ENCODE measurements around the gene BAG2. TPM values are rescaled to one million over a fixed set of nuclear protein-coding genes. Genes with fewer than 3 reads are reported as not detected.

Gene BAG2
- total and polyA plus RNA-seq, 2 of the 13 experiments (the other 11 are each of a cell fraction or from before 2014, with no cell fraction given): 5.7 to 15.1 TPM

DNA sequence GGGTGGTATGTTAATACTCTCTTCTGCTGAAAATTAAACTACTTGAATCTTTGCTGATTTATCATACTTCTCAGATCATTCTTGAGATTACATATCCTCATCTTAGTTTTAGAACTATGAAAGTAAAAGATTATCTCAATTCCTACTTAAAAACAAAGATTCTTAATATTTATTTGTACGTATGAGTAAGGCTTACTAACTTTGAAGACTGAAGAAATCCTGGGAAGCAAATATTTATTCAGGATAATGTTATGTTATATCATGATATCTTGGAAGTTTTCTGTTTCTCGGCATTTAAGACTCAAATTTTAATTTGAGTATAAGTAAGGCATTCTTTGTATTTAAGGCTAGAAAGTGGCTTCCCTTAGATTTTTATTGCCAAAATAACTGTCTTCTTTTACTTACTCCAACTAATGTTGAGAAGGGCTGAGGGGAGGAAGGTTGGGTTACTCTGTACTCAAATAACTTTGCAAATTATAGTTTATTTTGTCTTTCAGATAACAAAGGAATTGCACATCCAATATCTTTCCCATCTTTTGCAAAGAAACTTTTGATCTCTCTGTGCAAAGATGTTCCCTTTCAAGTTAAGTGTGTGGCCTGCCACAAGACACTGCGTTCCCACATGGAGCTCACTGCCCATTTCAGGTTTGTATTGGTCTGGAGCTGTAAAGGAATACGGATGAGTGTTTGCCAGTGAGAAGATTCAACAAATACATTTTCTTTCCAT lies 30.5 kb upstream of the BAG2 start (continued):
- TF ChIP-seq, protein P1, sequence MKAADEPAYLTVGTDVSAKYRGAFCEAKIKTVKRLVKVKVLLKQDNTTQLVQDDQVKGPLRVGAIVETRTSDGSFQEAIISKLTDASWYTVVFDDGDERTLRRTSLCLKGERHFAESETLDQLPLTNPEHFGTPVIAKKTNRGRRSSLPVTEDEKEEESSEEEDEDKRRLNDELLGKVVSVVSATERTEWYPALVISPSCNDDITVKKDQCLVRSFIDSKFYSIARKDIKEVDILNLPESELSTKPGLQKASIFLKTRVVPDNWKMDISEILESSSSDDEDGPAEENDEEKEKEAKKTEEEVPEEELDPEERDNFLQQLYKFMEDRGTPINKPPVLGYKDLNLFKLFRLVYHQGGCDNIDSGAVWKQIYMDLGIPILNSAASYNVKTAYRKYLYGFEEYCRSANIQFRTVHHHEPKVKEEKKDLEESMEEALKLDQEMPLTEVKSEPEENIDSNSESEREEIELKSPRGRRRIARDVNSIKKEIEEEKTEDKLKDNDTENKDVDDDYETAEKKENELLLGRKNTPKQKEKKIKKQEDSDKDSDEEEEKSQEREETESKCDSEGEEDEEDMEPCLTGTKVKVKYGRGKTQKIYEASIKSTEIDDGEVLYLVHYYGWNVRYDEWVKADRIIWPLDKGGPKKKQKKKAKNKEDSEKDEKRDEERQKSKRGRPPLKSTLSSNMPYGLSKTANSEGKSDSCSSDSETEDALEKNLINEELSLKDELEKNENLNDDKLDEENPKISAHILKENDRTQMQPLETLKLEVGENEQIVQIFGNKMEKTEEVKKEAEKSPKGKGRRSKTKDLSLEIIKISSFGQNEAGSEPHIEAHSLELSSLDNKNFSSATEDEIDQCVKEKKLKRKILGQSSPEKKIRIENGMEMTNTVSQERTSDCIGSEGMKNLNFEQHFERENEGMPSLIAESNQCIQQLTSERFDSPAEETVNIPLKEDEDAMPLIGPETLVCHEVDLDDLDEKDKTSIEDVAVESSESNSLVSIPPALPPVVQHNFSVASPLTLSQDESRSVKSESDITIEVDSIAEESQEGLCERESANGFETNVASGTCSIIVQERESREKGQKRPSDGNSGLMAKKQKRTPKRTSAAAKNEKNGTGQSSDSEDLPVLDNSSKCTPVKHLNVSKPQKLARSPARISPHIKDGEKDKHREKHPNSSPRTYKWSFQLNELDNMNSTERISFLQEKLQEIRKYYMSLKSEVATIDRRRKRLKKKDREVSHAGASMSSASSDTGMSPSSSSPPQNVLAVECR (CRISPR knock-in tag; IDR thresholded peaks at IDR 0.05; ENCODE audit: borderline replicate concordance): no peak
- TF ChIP-seq, protein P2, sequence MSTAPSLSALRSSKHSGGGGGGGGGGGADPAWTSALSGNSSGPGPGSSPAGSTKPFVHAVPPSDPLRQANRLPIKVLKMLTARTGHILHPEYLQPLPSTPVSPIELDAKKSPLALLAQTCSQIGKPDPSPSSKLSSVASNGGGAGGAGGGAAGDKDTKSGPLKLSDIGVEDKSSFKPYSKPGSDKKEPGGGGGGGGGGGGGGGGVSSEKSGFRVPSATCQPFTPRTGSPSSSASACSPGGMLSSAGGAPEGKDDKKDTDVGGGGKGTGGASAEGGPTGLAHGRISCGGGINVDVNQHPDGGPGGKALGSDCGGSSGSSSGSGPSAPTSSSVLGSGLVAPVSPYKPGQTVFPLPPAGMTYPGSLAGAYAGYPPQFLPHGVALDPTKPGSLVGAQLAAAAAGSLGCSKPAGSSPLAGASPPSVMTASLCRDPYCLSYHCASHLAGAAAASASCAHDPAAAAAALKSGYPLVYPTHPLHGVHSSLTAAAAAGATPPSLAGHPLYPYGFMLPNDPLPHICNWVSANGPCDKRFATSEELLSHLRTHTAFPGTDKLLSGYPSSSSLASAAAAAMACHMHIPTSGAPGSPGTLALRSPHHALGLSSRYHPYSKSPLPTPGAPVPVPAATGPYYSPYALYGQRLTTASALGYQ (CRISPR knock-in tag; IDR thresholded peaks at IDR 0.05): no peak
- TF ChIP-seq TBX2 (CRISPR knock-in tag; IDR thresholded peaks at IDR 0.05; ENCODE audit: borderline replicate concordance): no peak
- TF ChIP-seq, protein P3, sequence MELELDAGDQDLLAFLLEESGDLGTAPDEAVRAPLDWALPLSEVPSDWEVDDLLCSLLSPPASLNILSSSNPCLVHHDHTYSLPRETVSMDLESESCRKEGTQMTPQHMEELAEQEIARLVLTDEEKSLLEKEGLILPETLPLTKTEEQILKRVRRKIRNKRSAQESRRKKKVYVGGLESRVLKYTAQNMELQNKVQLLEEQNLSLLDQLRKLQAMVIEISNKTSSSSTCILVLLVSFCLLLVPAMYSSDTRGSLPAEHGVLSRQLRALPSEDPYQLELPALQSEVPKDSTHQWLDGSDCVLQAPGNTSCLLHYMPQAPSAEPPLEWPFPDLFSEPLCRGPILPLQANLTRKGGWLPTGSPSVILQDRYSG (CRISPR knock-in tag; IDR thresholded peaks at IDR 0.05): no peak
- TF ChIP-seq PLRG1 (conservative IDR thresholded peaks at IDR 0.05): no peak
- TF ChIP-seq SCMH1 (CRISPR knock-in tag; IDR thresholded peaks at IDR 0.05; ENCODE audit: borderline replicate concordance): no peak
- TF ChIP-seq ARID2 (CRISPR knock-in tag; IDR thresholded peaks at IDR 0.05; ENCODE audit: borderline replicate concordance): no peak
- no peak for TF ChIP-seq ISX (CRISPR knock-in tag; conservative IDR thresholded peaks at IDR 0.05)
- TF ChIP-seq ZNF776 (CRISPR knock-in tag; IDR thresholded peaks at IDR 0.05): no peak
- no peak for TF ChIP-seq ZNF160 (CRISPR knock-in tag; IDR thresholded peaks at IDR 0.05)
- TF ChIP-seq ZNF550 (CRISPR knock-in tag; IDR thresholded peaks at IDR 0.05; ENCODE audit: borderline replicate concordance): no peak
- TF ChIP-seq ZNF543 (CRISPR knock-in tag; IDR thresholded peaks at IDR 0.05): no peak
- TF ChIP-seq, protein P4, sequence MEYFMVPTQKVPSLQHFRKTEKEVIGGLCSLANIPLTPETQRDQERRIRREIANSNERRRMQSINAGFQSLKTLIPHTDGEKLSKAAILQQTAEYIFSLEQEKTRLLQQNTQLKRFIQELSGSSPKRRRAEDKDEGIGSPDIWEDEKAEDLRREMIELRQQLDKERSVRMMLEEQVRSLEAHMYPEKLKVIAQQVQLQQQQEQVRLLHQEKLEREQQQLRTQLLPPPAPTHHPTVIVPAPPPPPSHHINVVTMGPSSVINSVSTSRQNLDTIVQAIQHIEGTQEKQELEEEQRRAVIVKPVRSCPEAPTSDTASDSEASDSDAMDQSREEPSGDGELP (IDR thresholded peaks at IDR 0.05; ENCODE audit: borderline replicate concordance, low read depth): no peak
- no peak for TF ChIP-seq ZKSCAN8 (CRISPR knock-in tag; IDR thresholded peaks at IDR 0.05; ENCODE audit: borderline replicate concordance)
- no peak for TF ChIP-seq ZNF841 (CRISPR knock-in tag; IDR thresholded peaks at IDR 0.05; ENCODE audit: borderline replicate concordance)
- no peak for TF ChIP-seq ZFX (CRISPR knock-in tag; IDR thresholded peaks at IDR 0.05; ENCODE audit: low read depth)
- TF ChIP-seq, protein P5, sequence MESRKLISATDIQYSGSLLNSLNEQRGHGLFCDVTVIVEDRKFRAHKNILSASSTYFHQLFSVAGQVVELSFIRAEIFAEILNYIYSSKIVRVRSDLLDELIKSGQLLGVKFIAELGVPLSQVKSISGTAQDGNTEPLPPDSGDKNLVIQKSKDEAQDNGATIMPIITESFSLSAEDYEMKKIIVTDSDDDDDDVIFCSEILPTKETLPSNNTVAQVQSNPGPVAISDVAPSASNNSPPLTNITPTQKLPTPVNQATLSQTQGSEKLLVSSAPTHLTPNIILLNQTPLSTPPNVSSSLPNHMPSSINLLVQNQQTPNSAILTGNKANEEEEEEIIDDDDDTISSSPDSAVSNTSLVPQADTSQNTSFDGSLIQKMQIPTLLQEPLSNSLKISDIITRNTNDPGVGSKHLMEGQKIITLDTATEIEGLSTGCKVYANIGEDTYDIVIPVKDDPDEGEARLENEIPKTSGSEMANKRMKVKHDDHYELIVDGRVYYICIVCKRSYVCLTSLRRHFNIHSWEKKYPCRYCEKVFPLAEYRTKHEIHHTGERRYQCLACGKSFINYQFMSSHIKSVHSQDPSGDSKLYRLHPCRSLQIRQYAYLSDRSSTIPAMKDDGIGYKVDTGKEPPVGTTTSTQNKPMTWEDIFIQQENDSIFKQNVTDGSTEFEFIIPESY (CRISPR knock-in tag; IDR thresholded peaks at IDR 0.05): no peak
- TF ChIP-seq HNF4A (CRISPR knock-in tag; IDR thresholded peaks at IDR 0.05): peak; percentile 59

Data from HepG2 (cell line).